ES-I3 (cell line): ENCODE data around the gene SCRN1.

Experiments
- H3K36me3 ChIP-seq: 2 replicates; pipeline ENCODE4 v1.6.1; 2013; ENCODE audit warnings: mild to moderate bottlenecking, low read length, control low read depth, moderate library complexity; ENCODE audit not compliant: insufficient read depth
- H3K4me1 ChIP-seq: 2 replicates; pipeline ENCODE4 v1.6.1; 2013; ENCODE audit warnings: mild to moderate bottlenecking, control low read depth, low read length; ENCODE audit not compliant: insufficient read depth
- H3K9ac ChIP-seq: 2 replicates; pipeline ENCODE4 v1.6.1; 2013; ENCODE audit warnings: low read depth, mild to moderate bottlenecking, low read length, moderate library complexity
- H3K9me3 ChIP-seq: 2 replicates; pipeline ENCODE4 v1.6.1; 2013; ENCODE audit warnings: mild to moderate bottlenecking, low read length, moderate library complexity; ENCODE audit not compliant: control insufficient read depth, insufficient read depth

SCRN1 gene

GRCh38 chr7:29875741-29876140 is 113.9 kb downstream of the SCRN1 start:
- Histone ChIP-seq H3K9ac (no peak overlapping the region), H3K36me3 (no peaks in the 10 kb centered on the region), H3K4me1 (no peaks in the 10 kb centered on the region), H3K9me3 (no peaks in the 10 kb centered on the region)

- no peak overlapping the region for H3K9ac ChIP-seq
- no peaks in the 10 kb centered on the region for H3K4me1 ChIP-seq
- H3K36me3 ChIP-seq: no peaks in the 10 kb centered on the region
- no peaks in the 10 kb centered on the region for H3K9me3 ChIP-seq
Measured at GRCh38 chr7:29873644-29874294, 115.8 kb downstream of the SCRN1 start.

GRCh38 chr7:29871787-29872398 is 117.7 kb downstream of the SCRN1 start:
- no peaks in the 10 kb centered on the region for H3K9me3 ChIP-seq
- no peak overlapping the region for H3K9ac ChIP-seq
- no peaks in the 10 kb centered on the region for H3K36me3 ChIP-seq
- no peaks in the 10 kb centered on the region for H3K4me1 ChIP-seq
